ENCODE results near the gene ZFAND5.

GRCh38 chr9:72313507-72313906, 51.5 kb downstream of the ZFAND5 start:
- TF ChIP-seq POLR2AphosphoS5 (IDR thresholded peaks at IDR 0.05) (no peak), POLR2A (IDR thresholded peaks at IDR 0.05) (no peak)
- TF ChIP-seq, protein P1, sequence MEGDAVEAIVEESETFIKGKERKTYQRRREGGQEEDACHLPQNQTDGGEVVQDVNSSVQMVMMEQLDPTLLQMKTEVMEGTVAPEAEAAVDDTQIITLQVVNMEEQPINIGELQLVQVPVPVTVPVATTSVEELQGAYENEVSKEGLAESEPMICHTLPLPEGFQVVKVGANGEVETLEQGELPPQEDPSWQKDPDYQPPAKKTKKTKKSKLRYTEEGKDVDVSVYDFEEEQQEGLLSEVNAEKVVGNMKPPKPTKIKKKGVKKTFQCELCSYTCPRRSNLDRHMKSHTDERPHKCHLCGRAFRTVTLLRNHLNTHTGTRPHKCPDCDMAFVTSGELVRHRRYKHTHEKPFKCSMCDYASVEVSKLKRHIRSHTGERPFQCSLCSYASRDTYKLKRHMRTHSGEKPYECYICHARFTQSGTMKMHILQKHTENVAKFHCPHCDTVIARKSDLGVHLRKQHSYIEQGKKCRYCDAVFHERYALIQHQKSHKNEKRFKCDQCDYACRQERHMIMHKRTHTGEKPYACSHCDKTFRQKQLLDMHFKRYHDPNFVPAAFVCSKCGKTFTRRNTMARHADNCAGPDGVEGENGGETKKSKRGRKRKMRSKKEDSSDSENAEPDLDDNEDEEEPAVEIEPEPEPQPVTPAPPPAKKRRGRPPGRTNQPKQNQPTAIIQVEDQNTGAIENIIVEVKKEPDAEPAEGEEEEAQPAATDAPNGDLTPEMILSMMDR (IDR thresholded peaks at IDR 0.05): no peak
